Sigmoid colon (tissue), 4 donors: ENCODE data around the gene HMCN2.

ENCODE experiments used
- CTCF ChIP-seq, 4 experiments: fragments of 450-650 bp in 3 of 4; fragments of 200-600 bp in 1 of 4; IDR thresholded peaks; one replicate each; pipeline ENCODE4 v1.5.1; 2016 to 2019; ENCODE audit warnings: antibody characterized with exemption in 4 of 4, mild to moderate bottlenecking in 3 of 4, moderate library complexity in 2 of 4
- EP300 ChIP-seq, 4 donors: sonication (generic); formaldehyde crosslinking; IDR thresholded peaks; one replicate each; pipeline ENCODE4 v1.6.1; 2017; ENCODE audit warnings: antibody characterized with exemption in 4 of 4

- no peak for TF ChIP-seq CTCF (IDR thresholded peaks at IDR 0.05)
- no peak for TF ChIP-seq EP300 (IDR thresholded peaks at IDR 0.05)
Measured at GRCh38 chr9:130356033-130356432, 90.5 kb downstream of the HMCN2 start.
